ENCODE results near the gene RBCK1.

Gene RBCK1

GRCh38 chr20:417801-418342 is 9.8 kb downstream of the RBCK1 start:
- no peak for DNase-seq (ENCODE audit: low read depth, low spot score)

GRCh38 chr20:418858-419365 is 10.8 kb downstream of the RBCK1 start:
- DNase-seq (ENCODE audit: low read depth, low spot score) = no peak

DNA sequence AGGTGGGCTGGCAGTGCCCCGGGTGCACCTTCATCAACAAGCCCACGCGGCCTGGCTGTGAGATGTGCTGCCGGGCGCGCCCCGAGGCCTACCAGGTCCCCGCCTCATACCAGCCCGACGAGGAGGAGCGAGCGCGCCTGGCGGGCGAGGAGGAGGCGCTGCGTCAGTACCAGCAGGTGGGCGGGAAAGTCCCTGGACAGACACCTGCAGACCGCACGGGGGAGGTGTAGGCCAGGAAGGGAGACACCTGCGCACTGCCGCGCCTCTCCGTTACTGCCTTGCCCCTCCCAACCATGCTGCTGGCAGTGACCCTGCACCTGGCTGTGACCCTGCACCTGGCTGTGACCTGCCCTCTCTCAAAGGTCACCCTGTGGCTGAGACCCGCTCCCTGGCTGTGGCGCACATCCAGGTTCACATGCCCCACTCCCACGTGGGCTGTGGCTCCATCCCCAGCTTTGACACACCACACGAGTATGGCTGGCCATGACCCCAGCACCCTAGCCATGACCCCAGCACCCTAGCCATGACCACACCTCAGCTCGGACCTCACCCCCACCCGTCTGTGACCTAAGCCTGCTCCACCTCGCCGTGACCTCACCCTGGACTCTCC is 11.6 kb downstream of the RBCK1 start:
- DNase-seq (ENCODE audit: low read depth, low spot score) = no peak

DNA sequence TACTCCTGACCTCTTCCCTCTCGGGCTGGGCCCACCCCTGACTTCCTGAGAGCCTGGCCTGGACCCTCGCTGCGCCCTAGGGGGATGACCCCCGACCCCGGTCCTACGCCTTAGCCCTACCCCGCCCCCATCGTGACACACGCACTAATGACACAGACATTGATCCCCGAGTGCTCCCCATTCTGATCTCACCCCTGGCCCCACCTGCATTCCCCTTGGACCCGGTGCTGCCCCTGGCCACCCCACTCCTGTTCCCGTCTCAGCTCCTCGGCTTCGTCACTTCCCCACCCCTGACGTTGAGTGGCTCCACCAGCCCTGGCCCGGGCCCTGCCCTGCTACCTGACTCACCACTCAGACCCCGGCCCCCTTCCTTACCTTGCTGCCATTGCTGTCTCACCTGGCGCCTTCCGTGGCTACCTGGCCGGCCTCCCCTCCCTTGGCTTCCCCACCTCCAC is 12.1 kb downstream of the RBCK1 start:
- no peak for DNase-seq (ENCODE audit: low read depth, low spot score)

GRCh38 chr20:420721-421574 is 12.8 kb downstream of the RBCK1 start:
- no peak for DNase-seq (ENCODE audit: low read depth, low spot score)

DNA sequence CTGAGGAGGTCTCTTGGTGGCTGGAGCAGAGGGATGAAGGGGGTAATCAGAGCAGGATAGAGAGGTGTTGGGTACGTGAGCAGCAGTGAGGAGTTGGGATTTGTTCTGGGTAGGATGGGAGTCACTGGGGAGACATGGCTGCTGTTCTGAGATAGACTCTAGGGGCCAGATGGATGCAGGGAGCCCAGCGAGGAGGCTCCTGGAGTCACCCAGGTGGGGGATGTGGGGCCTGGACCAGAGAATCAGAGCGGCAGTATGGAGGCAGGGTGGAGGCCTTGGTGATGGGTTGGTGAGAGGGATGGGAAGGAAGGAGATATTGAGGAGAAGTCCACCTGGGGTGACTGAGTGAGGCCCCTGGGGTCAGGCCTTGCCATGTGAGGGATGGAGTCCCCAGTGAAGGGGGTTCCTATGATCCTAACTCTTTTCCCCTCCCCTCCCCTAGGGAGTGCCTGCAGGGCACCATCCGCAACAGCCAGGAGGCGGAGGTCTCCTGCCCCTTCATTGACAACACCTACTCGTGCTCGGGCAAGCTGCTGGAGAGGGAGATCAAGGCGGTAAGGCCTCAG is 13.7 kb downstream of the RBCK1 start:
- DNase-seq (ENCODE audit: low read depth, low spot score) = no peak

- DNase-seq (ENCODE audit: low read depth, low spot score) = no peak
Observed at GRCh38 chr20:426566-426965, 18.5 kb downstream of the RBCK1 start.

GRCh38 chr20:427401-427800 is 19.3 kb downstream of the RBCK1 start:
- DNase-seq (ENCODE audit: low read depth, low spot score) = no peak

- no peak for DNase-seq (ENCODE audit: low read depth, low spot score)
Observed at GRCh38 chr20:427849-428657, 20.0 kb downstream of the RBCK1 start.

GRCh38 chr20:428658-429200 is 20.6 kb downstream of the RBCK1 start:
- DNase-seq (ENCODE audit: low read depth, low spot score) = no peak

DNA sequence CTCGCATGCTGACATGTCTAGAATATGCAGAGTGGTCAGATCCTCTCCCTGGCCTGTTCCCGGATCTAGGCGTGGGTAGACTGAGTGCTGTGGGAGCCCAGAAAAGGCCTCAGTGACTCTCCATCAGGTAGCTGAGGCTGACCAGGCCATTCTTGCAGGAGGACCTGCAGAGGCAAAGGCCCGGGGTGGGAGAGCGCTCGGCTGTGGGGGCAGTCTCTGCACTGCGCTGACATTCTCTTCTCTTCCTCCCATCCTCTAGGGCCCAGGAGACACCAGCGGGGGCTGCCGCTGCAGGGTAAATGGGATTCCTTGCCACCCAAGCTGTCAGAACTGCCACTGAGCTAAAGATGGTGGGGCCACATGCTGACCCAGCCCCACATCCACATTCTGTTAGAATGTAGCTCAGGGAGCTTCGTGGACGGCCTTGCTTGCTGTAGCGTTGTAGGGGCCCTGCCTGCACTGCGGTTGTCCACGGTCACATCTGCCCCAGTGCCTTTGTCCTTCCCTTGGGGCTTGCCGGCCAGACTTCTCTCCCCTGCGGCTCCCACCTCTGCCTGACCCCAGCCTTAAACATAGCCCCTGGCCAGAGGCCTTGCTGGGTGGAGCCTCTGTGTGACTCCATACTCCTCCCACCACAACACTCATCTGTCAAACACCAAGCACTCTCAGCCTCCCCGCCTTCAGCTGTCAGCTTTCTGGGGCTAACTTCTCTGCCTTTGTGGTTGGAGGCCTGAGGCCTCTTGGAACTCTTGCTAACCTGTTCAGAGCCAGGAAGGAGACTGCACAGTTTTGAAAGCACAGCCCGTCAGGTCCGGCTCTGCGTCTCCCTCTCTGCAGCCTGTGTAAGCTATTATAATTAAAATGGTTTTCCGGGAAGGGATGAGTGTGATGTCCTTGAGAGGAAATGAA is 22.2 kb downstream of the RBCK1 start:
- DNase-seq (ENCODE audit: low read depth, low spot score) = no peak

DNA sequence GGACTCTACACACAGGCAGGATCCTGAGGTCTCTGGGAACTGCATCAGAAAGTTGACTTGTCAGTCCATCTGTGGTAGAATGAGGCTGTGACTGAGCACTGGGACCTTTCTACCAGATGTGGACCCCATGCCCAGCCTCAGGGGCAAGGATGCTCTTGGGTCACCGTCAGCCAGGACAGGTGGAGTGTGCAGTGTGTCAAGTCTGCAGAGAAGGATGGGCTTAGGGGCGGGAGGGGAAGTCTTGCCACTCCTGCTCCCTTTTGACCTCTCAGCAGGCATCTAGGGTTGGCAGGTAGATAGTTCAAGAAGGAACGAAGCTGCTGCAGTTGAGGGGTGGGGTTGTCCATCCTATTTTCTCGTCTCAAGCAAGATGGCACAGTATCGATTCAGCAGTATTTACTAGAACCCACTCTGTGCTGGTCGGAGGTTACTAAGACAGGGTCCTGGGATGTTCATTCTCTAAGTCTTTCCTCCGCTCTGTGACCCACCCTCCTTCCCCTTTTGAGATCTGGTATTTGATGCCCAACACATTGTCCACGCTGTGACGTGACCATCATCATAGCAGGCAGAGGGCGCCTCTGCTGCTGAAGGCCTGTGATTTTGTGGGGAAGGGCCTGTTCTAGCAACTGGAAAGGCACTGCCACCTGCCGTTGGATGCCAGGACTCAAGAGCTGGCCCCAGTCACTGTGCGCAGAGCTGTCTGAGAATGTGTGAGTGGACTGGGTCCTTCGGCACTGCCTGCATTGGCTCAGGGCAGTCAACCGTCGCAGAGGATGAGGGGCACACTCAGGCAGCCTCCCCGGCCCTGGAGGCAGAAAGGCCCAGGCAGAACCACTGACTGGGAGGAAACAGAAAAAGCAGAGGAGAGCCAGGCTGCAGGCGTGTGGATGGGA is 23.2 kb downstream of the RBCK1 start:
- DNase-seq (ENCODE audit: low read depth, low spot score) = peak; percentile 85

DNA sequence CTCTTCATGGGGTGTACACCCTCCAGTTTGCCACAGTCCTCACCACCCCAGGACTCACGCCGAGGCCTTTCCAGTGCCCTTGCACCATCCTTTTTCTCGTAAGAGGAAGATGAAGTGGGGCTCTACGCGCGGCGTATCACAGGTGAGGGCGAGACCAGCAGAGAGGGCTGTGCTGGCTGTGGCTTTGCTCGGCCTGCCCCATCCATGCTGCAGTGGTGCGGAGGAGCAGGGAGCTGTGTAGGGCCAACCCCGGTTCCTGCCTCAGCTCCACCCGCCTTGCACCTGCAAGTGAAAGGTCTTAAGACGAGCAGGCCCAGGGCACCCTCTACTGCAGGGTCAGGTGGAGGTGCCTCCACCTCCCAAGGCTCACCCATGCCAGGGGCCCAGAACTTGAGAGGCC is 24.1 kb downstream of the RBCK1 start:
- DNase-seq (ENCODE audit: low read depth, low spot score) = no peak

DNA sequence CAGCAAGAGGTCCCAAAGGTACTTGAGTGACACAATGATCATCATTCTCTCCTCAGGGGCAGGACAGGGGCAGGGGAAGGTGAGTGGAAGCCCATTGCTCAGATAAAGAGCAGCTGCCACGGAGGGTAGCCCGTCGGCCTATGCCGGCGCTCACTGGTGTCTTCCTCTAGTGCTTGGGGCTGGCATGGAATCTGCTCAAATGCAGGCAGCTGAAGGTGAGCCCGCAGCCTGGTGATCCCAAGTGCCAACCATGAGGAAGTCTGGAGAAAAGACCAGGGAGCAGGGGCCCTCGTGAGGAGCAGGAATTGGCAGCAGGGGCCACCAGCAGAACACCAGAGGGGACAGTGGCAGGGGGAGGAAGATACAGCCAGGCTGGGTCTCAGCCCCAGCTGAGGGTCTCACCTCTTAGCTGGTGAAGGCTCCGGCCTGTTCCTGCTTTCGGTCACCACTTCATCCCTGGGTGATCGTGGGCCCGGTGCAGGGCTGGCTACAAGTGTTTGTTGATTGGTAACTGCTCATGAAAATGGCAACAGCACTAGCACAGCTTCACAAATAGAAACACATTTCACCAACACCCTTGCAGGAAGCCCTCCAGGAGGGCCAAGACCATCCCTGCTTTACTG is 24.7 kb downstream of the RBCK1 start:
- DNase-seq (ENCODE audit: low read depth, low spot score) = no peak

DNA sequence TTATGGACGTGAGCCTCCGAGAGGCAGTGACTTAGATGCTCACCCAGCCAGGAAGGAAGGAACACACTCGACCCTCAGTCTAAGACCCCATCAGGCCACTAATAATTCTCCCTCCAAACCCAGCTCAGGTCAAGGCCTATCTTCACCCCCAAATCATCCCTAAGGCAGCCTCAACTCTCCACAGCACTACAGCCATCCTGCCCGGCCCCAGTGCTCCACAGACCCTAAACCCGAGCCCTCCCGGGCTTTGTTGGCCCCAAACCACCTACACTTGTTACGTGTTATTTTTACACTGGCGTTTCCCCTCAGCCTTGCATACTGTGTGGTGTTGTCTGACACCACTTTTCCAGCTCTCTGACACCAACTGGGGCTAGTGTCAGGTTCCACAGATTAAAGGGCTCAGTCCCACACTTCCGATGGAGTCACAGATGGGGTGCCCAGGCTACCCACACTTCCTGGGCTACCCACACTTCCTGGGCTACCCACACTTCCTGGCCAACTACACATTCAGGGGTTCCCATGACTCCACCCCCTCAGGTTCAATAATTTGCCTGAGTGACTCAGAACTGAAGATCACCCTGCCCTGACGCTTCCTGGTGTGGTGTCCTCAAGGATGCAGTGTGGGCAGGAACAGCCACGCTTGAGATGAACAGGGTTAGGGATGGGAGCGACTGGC is 25.3 kb downstream of the RBCK1 start:
- no peak for DNase-seq (ENCODE audit: low read depth, low spot score)

- DNase-seq (ENCODE audit: low read depth, low spot score) = no peak
Observed at GRCh38 chr20:434221-434620, 26.1 kb downstream of the RBCK1 start.

DNA sequence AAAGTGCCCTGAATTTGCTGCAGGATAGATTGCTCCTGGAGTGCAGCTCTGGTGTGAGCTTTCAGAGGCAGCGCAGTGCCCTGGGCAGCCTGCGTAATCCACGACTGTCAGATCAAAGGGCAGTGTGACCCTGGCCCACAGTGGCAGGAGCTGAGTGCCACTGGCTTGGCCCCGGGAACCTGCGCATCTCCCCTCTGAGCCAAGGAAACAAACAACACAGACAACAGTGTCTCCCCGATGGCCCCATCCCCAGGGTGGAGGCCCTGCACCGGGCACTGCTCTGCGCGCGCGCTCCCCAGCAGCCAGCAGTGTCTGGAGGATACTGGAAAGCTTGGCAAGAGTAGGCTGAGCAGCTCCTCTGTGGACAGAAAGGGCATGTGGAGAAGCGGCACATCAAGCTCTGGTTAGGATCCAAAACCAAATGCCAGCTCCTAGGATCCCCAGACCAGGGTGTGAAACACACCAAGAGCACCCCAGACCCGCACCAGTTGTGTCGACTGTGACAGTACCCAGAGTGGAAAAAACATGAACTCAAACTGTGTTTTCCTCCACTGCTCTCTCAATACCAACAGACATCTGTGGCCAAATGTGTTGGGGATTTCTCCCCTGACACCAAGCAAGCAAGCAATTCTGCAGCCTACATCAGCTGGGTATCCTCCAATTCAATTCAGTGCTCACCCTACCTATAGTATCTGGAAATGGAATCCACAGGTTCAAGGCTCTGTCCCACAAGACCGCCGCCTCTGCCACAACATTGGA is 26.7 kb downstream of the RBCK1 start:
- DNase-seq (ENCODE audit: low read depth, low spot score) = no peak

Data from astrocyte of the hippocampus (primary cell).